ENCODE results near the gene GAMT.

Gene GAMT

GRCh38 chr19:1401138-1401888, at the start of gene GAMT:
TSS of gene GAMT (minus strand) at chr19:1401542. CDS start at chr19:1401476, 66 bp downstream.
- ChIA-PET CTCF (no interaction called here), POLR2A (ENCODE audit: low non-redundant PET) (no interaction called here)
- no peak for DNase-seq (ENCODE audit: low spot score)
- peak within 1 kb of the TSS; percentile 81 for H3K27ac ChIP-seq
- TF ChIP-seq, protein P1, sequence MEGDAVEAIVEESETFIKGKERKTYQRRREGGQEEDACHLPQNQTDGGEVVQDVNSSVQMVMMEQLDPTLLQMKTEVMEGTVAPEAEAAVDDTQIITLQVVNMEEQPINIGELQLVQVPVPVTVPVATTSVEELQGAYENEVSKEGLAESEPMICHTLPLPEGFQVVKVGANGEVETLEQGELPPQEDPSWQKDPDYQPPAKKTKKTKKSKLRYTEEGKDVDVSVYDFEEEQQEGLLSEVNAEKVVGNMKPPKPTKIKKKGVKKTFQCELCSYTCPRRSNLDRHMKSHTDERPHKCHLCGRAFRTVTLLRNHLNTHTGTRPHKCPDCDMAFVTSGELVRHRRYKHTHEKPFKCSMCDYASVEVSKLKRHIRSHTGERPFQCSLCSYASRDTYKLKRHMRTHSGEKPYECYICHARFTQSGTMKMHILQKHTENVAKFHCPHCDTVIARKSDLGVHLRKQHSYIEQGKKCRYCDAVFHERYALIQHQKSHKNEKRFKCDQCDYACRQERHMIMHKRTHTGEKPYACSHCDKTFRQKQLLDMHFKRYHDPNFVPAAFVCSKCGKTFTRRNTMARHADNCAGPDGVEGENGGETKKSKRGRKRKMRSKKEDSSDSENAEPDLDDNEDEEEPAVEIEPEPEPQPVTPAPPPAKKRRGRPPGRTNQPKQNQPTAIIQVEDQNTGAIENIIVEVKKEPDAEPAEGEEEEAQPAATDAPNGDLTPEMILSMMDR (conservative IDR thresholded peaks at IDR 0.05; ENCODE audit: low read depth): peak; percentile 69

GRCh38 chr19:1449467-1450442, 48.4 kb upstream of the GAMT start, which contains the start of gene APC2:
TSS of gene APC2 (plus strand) at chr19:1450121. CDS start at chr19:1453002, 2,881 bp downstream.
- ChIA-PET POLR2A (ENCODE audit: low non-redundant PET) (no interaction called here), CTCF (no interaction called here)
- peak; percentile 66 for DNase-seq (ENCODE audit: low spot score)
- 0 out of 2 replicates have a peak within 1 kb of the TSS, but pooled peaks have one; percentile 10 for H3K27ac ChIP-seq
- TF ChIP-seq, protein P1 (conservative IDR thresholded peaks at IDR 0.05; ENCODE audit: low read depth): no peak

GRCh38 chr19:1447944-1448343, 46.6 kb upstream of the GAMT start:
- H3K27ac ChIP-seq: no peak overlapping the region
- no peak for DNase-seq (ENCODE audit: low spot score)
- TF ChIP-seq, protein P1 (conservative IDR thresholded peaks at IDR 0.05; ENCODE audit: low read depth): no peak
- CTCF ChIA-PET: no interaction called here
- POLR2A ChIA-PET (ENCODE audit: low non-redundant PET): no interaction called here

DNA sequence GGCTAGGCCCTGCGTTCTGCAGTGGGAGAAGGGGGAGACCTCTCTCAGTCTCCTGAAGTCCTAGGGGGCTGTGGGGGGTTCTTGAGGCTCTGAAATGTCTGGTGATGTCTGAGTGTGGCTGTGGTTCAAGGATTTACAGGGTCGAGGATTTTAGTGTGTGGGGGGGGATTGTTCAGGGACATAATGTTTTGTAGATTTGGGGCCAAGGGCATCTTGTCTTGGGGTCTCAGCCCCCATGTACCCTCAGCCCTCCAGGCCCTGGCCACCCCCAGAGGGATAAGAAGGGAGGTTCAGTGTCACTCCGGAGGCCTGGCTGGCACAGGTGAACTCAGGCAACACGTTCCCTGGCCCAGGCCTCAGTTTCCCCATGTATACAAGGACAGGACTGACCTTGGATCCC, 46.2 kb upstream of the GAMT start:
- CTCF ChIA-PET: no interaction called here

GRCh38 chr19:1446713-1447481, 45.6 kb upstream of the GAMT start:
- DNase-seq (ENCODE audit: low spot score): no peak
- ChIA-PET CTCF (interaction anchor here (0.6 kb wide), 1 partner anchor 41 kb away, joined by 3 read pairs; no protein-coding TSS in a partner anchor), POLR2A (ENCODE audit: low non-redundant PET) (no interaction called here)
- no peak overlapping the region for H3K27ac ChIP-seq
- TF ChIP-seq, protein P1 (conservative IDR thresholded peaks at IDR 0.05; ENCODE audit: low read depth): no peak

More for the DNA sequence above, 46.2 kb upstream of the GAMT start:
- POLR2A ChIA-PET (ENCODE audit: low non-redundant PET): no interaction called here
- no peak overlapping the region for H3K27ac ChIP-seq
- no peak for DNase-seq (ENCODE audit: low spot score)
- TF ChIP-seq, protein P1 (conservative IDR thresholded peaks at IDR 0.05; ENCODE audit: low read depth): no peak
